ENCODE measurements around the gene PYCR2. TPM values are rescaled to one million over a fixed set of nuclear protein-coding genes. Genes with fewer than 3 reads are reported as not detected.

PYCR2 gene
- total RNA-seq, 1 experiment from 2014 or later, result 104 TPM

- H3K9me3 Mint-ChIP-seq, result no peaks in the 10 kb centered on the region
- no CpG with 5 or more reads among the region's 2 CpGs for WGBS (ENCODE audit: extremely low coverage, insufficient read length, low lambda C conversion rate)
- H2BK120ac ChIP-seq (ENCODE audit: low read depth, low read length, poor library complexity, severe bottlenecking), result no peak overlapping the region
Measured at GRCh38 chr1:225933072-225933471, 9.0 kb upstream of the PYCR2 start.

More at GRCh38 chr1:225933072-225933471, 9.0 kb upstream of the PYCR2 start:
- Histone ChIP-seq H2BK15ac (ENCODE audit: low read depth, low read length) (no peak overlapping the region), H2BK12ac (ENCODE audit: insufficient read length, low read depth, low read length) (no peak overlapping the region), H3K4me2 (ENCODE audit: insufficient read depth, insufficient read length, low read length) (no peak overlapping the region), H4K8ac (replicated peaks; ENCODE audit: insufficient read length, low read depth, low read length) (no peak overlapping the region), H2BK20ac (ENCODE audit: low read depth, low read length, poor library complexity, severe bottlenecking) (no peak overlapping the region), H3K23ac (ENCODE audit: insufficient read length, low read depth, low read length) (no peak overlapping the region), H2AK5ac (ENCODE audit: insufficient read length, low read length) (no peak overlapping the region), H3K14ac (ENCODE audit: insufficient read depth, low read length) (no peak overlapping the region), H4K91ac (ENCODE audit: insufficient read length, low read depth, low read length) (no peak overlapping the region), H3K27me3 (ENCODE audit: insufficient read depth, low read length) (no peaks in the 10 kb centered on the region), H3K4me1 (ENCODE audit: insufficient read depth, low read length) (no peaks in the 10 kb centered on the region), H3T11ph (ENCODE audit: low read length) (no peak overlapping the region), H3K4ac (ENCODE audit: low read depth, low read length) (no peak overlapping the region), H3K18ac (ENCODE audit: insufficient read length, low read depth, low read length) (no peak overlapping the region), H4K5ac (ENCODE audit: insufficient read length, low read depth, low read length) (no peak overlapping the region), H2AFZ (ENCODE audit: low read length) (no peak overlapping the region), H3K27ac (ENCODE audit: insufficient read length, low read depth, low read length) (no peak overlapping the region), H3K9me3 (ENCODE audit: control insufficient read depth, low read depth, low read length) (no peaks in the 10 kb centered on the region), H2BK5ac (ENCODE audit: insufficient read length, low read length) (no peak overlapping the region), H3K23me2 (ENCODE audit: insufficient read length, low read depth, low read length, poor library complexity, severe bottlenecking) (no peaks in the 10 kb centered on the region), H3K79me2 (ENCODE audit: insufficient read depth, low read length) (no peaks in the 10 kb centered on the region), H3K56ac (ENCODE audit: insufficient read length, low read depth, low read length) (no peak overlapping the region), H3K9ac (ENCODE audit: extremely low read depth, insufficient read length, low read length) (no peak overlapping the region), H4K20me1 (ENCODE audit: control insufficient read depth, insufficient read depth, insufficient read length) (no peaks in the 10 kb centered on the region), H3K79me1 (ENCODE audit: insufficient read depth, low read depth, low read length, poor library complexity, severe bottlenecking) (no peaks in the 10 kb centered on the region)
- no peak overlapping the region for H3K4me3 Mint-ChIP-seq
- TF ChIP-seq CTCF (conservative IDR thresholded peaks at IDR 0.05), result no peak
- no peak for DNase-seq
- no peaks in the 10 kb centered on the region for H3K4me1 Mint-ChIP-seq
- no peak overlapping the region for H3K27ac Mint-ChIP-seq
- no peaks in the 10 kb centered on the region for H3K27me3 Mint-ChIP-seq (ENCODE audit: low read depth)
- no peaks in the 10 kb centered on the region for H3K36me3 Mint-ChIP-seq (ENCODE audit: insufficient read depth in 1 of 3, low read depth in 3 of 3)
